Natural killer cell (primary cell): ENCODE data around the gene HDLBP. TPM values are rescaled to one million over a fixed set of nuclear protein-coding genes. Genes with fewer than 3 reads are reported as not detected.

Experiments
- ATAC-seq, 3 donors: fragments of 150-1000 bp in 2 of 3; fragments of 200-7000 bp in 1 of 3; cut with Tn5 transposase; 1 replicate in 1 of 3; 2 replicates in 2 of 3; pipeline ENCODE4 v1.10.0; 2021; ENCODE audit warnings: mild to moderate bottlenecking in 2 of 3, moderate library complexity in 2 of 3
- DNase-seq, 2 donors: peaks; one replicate each; pipeline versions ENCODE4 v3.0.0 to v3.0.0-alpha.2; 2013 to 2021; ENCODE audit warnings: mixed read lengths in 1 of 2
- H3K27ac ChIP-seq: one replicate; pipeline ENCODE4 v1.5.1; 2013; ENCODE audit warnings: mild to moderate bottlenecking, low read length
- H3K27me3 ChIP-seq: one replicate; pipeline ENCODE4 v1.6.1; 2013; ENCODE audit warnings: low read length; ENCODE audit not compliant: control insufficient read depth, insufficient read depth
- H3K36me3 ChIP-seq: one replicate; pipeline ENCODE4 v1.6.1; 2013; ENCODE audit warnings: low read length; ENCODE audit not compliant: control insufficient read depth, insufficient read depth
- H3K4me1 ChIP-seq: one replicate; pipeline ENCODE4 v1.6.1; 2013; ENCODE audit warnings: low read length; ENCODE audit not compliant: control insufficient read depth, insufficient read depth
- H3K4me3 ChIP-seq: one replicate; pipeline ENCODE4 v1.5.1; 2013; ENCODE audit warnings: low read length
- H3K9me3 ChIP-seq: one replicate; pipeline ENCODE4 v1.6.1; 2013; ENCODE audit warnings: low read length; ENCODE audit not compliant: control insufficient read depth, insufficient read depth
- H3K27ac Mint-ChIP-seq, 2 donors: one replicate each; pipeline ENCODE4 v1.8.0; 2022; ENCODE audit warnings: mild to moderate bottlenecking in 2 of 2, mixed read lengths in 2 of 2, moderate library complexity in 1 of 2
- H3K27me3 Mint-ChIP-seq, 2 donors: one replicate each; pipeline ENCODE4 v1.8.0; 2022; ENCODE audit warnings: low read depth in 2 of 2, mixed read lengths in 2 of 2
- H3K36me3 Mint-ChIP-seq: one replicate; pipeline ENCODE4 v1.8.0; 2022; ENCODE audit warnings: mixed read lengths
- H3K4me1 Mint-ChIP-seq, 2 donors: one replicate each; pipeline ENCODE4 v1.8.0; 2022; ENCODE audit warnings: mixed read lengths in 2 of 2
- H3K4me3 Mint-ChIP-seq: one replicate; pipeline ENCODE4 v1.8.0; 2022; ENCODE audit warnings: mild to moderate bottlenecking, moderate library complexity, mixed read lengths
- H3K9me3 Mint-ChIP-seq, 2 donors: one replicate each; pipeline ENCODE4 v1.8.0; 2022; ENCODE audit warnings: mixed read lengths in 2 of 2
- CTCF ChIP-seq: fragments of 200-600 bp; IDR thresholded peaks from one replicate; pipeline ENCODE4 v1.8.0; 2022; ENCODE audit warnings: antibody characterized with exemption
- WGBS: methylation state at CpG from one replicate; pipeline ENCODE4 v1.1.7; 2013; ENCODE audit warnings: missing lambda C conversion rate; ENCODE audit not compliant: insufficient coverage; 5-methylcytosine and 5-hydroxymethylcytosine counted together
- intact Hi-C: fragments of 100-400 bp; cut with micrococcal nuclease; formaldehyde crosslinking; loops from one replicate; pipeline ENCODE4 v1.14.2; 2022
- total RNA-seq, 4 donors: library from RNA; stranded (reverse); fragments of 120-200 nt in 1 of 4; gene quantifications; one replicate each; pipeline versions ENCODE4 v1.2.3 to v1.2.4, GENCODE V29; 2013 to 2022

The HDLBP gene
- total RNA-seq, 3 donors from 2014 or later (not counting 1 experiment from before 2014, with no cell fraction given): 170 to 200 (median 177) TPM

DNA sequence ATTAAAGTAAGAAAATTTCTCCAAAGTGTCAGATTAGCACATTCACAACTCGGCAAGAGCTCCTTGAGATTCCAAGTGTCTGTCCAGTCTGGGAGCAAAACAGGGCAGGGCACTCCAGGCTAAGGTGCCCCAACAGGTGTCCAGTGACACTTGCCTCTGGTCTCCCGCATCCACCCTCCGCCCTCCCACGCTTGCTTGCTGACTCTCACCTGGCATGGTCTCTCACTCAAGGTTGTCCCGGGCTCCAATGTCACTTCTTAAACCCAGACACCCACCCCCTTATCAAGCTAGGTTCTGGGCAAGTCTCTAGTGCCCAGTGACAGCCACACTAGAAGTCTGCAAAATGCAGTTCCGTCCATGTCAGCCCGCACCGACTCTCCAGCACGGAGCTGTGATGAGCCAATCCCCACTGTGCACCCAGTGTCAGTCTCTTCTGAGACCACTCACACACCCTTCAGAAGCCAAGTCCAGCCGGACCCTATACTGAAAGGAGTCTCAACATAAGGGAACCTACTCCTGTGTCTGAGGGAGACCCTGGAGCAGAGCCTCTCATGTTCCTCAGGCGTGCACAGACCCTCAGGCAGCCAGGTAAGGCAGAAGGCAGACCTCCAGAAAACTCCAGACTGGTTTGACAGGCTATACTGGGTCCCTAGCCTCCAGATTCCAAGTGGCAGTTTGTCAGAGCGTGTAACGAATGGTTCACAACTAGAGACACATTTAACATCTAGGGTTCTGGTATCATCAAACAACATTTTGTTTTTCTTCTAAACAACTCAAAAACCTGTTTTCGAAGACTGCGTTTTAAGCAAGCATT, 45.6 kb downstream of the HDLBP start:
- no peaks in the 10 kb centered on the region for H3K9me3 ChIP-seq
- ATAC-seq (no peak), DNase-seq (no peak)
- no peak for TF ChIP-seq CTCF
- Mint-ChIP-seq H3K27ac (peak overlapping the region; percentile 86), H3K4me1 (peaks cover 50 to 51% of the 10 kb centered on the region in 2 donors), H3K27me3 (no peaks in the 10 kb centered on the region), H3K4me3 (peak overlapping the region; percentile 95), H3K36me3 (no peaks in the 10 kb centered on the region), H3K9me3 (no peaks in the 10 kb centered on the region)
- intact Hi-C loops: loop anchor here (5.0 kb wide), 2 partner anchors 47 to 87 kb away; partner anchors contain the start of genes FARP2, HDLBP and SEPTIN2
- H3K4me1 ChIP-seq: peaks cover 28% of the 10 kb centered on the region
- H3K27me3 ChIP-seq: no peaks in the 10 kb centered on the region
- no peak overlapping the region for H3K27ac ChIP-seq
- peaks cover 9% of the 10 kb centered on the region for H3K36me3 ChIP-seq
- WGBS: 98% methylated on average over 15 of the region's 15 CpGs
- no peak overlapping the region for H3K4me3 ChIP-seq

DNA sequence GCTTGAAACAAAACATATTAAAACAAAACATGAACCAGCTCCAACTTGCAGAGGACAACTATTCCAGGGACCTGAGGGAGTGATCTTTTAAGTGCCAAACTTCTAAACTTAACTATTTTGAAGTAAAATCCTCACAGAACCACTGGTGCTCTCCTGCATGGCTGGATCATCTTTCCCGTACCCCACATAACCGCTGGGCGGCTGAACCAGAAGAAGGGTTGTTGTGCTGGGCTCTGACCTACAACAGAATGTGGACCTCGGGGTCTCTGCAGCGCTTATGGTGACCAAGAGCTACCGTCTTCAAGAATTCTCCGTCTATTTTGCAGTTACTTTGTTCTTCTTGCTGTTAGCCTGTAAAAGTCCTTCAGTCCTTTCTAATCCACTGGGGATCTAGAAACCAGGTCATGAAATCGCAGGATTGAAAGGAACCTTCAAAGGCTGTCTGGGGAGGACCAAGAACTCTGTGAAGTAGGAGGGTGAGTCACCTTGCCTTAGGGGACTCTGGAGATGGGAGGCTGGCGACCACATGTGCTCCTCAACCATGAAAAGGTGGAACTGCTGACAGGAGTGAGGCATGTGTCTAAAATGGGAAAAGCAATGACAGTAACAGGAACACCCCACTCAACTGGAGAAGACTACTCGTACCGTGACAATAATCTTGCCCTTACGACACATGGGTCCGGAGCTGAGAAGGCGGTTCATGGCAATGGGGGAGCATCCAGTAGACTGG, 46.6 kb downstream of the HDLBP start:
- H3K4me3 Mint-ChIP-seq: peak overlapping the region; percentile 17
- H3K27me3 Mint-ChIP-seq: no peaks in the 10 kb centered on the region
- peak overlapping the region; percentile 63 to 75 for H3K27ac Mint-ChIP-seq

GRCh38 chr2:241268306-241268705, 47.2 kb downstream of the HDLBP start:
- H3K4me1 Mint-ChIP-seq: peaks cover 34 to 47% of the 10 kb centered on the region in 2 donors
- no peaks in the 10 kb centered on the region for H3K27me3 Mint-ChIP-seq
- no peak for ATAC-seq
- 88% methylated on average over 7 of the region's 7 CpGs for WGBS
- Histone ChIP-seq H3K36me3 (peaks cover 20% of the 10 kb centered on the region), H3K4me3 (no peak overlapping the region), H3K9me3 (no peaks in the 10 kb centered on the region), H3K27me3 (no peaks in the 10 kb centered on the region), H3K4me1 (peaks cover 21% of the 10 kb centered on the region), H3K27ac (no peak overlapping the region)
- no peak for TF ChIP-seq CTCF
- H3K36me3 Mint-ChIP-seq: peaks cover 4% of the 10 kb centered on the region
- H3K27ac Mint-ChIP-seq: peak overlapping the region in 1 of 2 donors; percentile 75
- peak overlapping the region; percentile 17 for H3K4me3 Mint-ChIP-seq
- intact Hi-C loops: no loop called here
- DNase-seq: no peak
- no peaks in the 10 kb centered on the region for H3K9me3 Mint-ChIP-seq

More for the DNA sequence above, 46.6 kb downstream of the HDLBP start:
- DNase-seq (no peak), ATAC-seq (no peak)
- intact Hi-C loops: no loop called here
- no peak overlapping the region for H3K27ac ChIP-seq
- Mint-ChIP-seq H3K4me1 (peaks cover 40 to 51% of the 10 kb centered on the region in 2 donors), H3K9me3 (no peaks in the 10 kb centered on the region), H3K36me3 (no peaks in the 10 kb centered on the region)
- WGBS: 94% methylated on average over 14 of the region's 14 CpGs
- H3K4me3 ChIP-seq: no peak overlapping the region
- no peak for TF ChIP-seq CTCF
- peaks cover 15% of the 10 kb centered on the region for H3K36me3 ChIP-seq
- no peaks in the 10 kb centered on the region for H3K27me3 ChIP-seq
- peaks cover 27% of the 10 kb centered on the region for H3K4me1 ChIP-seq
- no peaks in the 10 kb centered on the region for H3K9me3 ChIP-seq
